ENCODE results near the gene TTC21B.
"Not testable (repeated sequence)": the region's sequence is repeated elsewhere in the genome, so short reads cannot be mapped to it uniquely, and the experiment has no call there.

- not testable (repeated sequence) for TF ChIP-seq EZH2phosphoT487 (conservative IDR thresholded peaks at IDR 0.05; ENCODE audit: low read length); CTCF (IDR thresholded peaks at IDR 0.05; ENCODE audit: insufficient read depth, low read length, poor library complexity, severe bottlenecking)
These were observed 92.5 kb downstream of the TTC21B start for GRCh38 chr2:165861083-165861482.
